HEK293 (cell line): Measurements from ENCODE around the gene SUSD4.

Experiments used
- CTCF ChIA-PET: fragments of 350-600 bp; formaldehyde crosslinking; extraction: SDS; loops from one replicate; lab custom pipeline; 2021; ENCODE audit warnings: antibody characterized with exemption; lab: Yijun Ruan, JAX
- POLR2A ChIA-PET: fragments of 300-600 bp; formaldehyde crosslinking; extraction: SDS; loops from one replicate; lab custom pipeline; 2020; ENCODE audit warnings: antibody characterized with exemption, inconsistent platforms; lab: Yijun Ruan, JAX
- H3K27ac ChIP-seq: fragments of 200-500 bp; sonication (Bioruptor generic); 2 replicates; pipeline ENCODE4 v1.5.1; 2014; ENCODE audit warnings: low read depth, low read length, control low read depth, inconsistent platforms; ENCODE audit errors: extremely low read depth
- H3K36me3 ChIP-seq, 2 experiments: fragments of 200-500 bp in 1 of 2; sonication (Bioruptor generic) in 1 of 2; 1 replicate in 1 of 2; 2 replicates in 1 of 2; pipeline ENCODE4 v1.5.1; 2014 to 2017; ENCODE audit warnings: inconsistent platforms in 2 of 2, low read length in 2 of 2; ENCODE audit not compliant: control insufficient read depth in 2 of 2, insufficient read depth in 1 of 2
- H3K4me1 ChIP-seq: fragments of 200-500 bp; sonication (Bioruptor generic); 2 replicates; pipeline ENCODE4 v1.5.1; 2014; ENCODE audit warnings: mild to moderate bottlenecking, low read length, inconsistent platforms; ENCODE audit not compliant: control insufficient read depth, insufficient read depth
- H3K4me3 ChIP-seq: 2 replicates; pipeline ENCODE4 v1.5.1; 2011; ENCODE audit warnings: low read depth, mild to moderate bottlenecking, control low read depth, low read length, moderate library complexity
- H3K9me3 ChIP-seq: fragments of 200-500 bp; sonication (Bioruptor generic); 2 replicates; pipeline ENCODE4 v1.5.1; 2014; ENCODE audit warnings: low read depth, low read length, inconsistent platforms; ENCODE audit not compliant: control insufficient read depth, insufficient read depth
- HOXC10 ChIP-seq: sonication (generic); formaldehyde crosslinking; IDR thresholded peaks from 2 replicates; pipeline ENCODE4 v1.8.1; 2023; ENCODE audit warnings: mild to moderate bottlenecking, missing genetic modification reagents
- OVOL3 ChIP-seq: fragments of 450-650 bp; formaldehyde crosslinking; IDR thresholded peaks from 2 replicates; pipeline ENCODE4 v1.5.1; 2016; ENCODE audit warnings: missing biosample characterization, missing genetic modification characterization
- SALL2 ChIP-seq: fragments of 450-650 bp; formaldehyde crosslinking; IDR thresholded peaks from 2 replicates; pipeline ENCODE4 v1.5.0; 2017; ENCODE audit warnings: missing biosample characterization, mild to moderate bottlenecking, missing genetic modification characterization, borderline replicate concordance
- ZNF266 ChIP-seq: fragments of 450-650 bp; formaldehyde crosslinking; IDR thresholded peaks from 2 replicates; pipeline ENCODE4 v1.5.1; 2016; ENCODE audit warnings: missing biosample characterization, missing genetic modification characterization, low read depth
- ZNF558 ChIP-seq: fragments of 450-650 bp; formaldehyde crosslinking; IDR thresholded peaks from 2 replicates; pipeline ENCODE4 v1.5.1; 2016; ENCODE audit warnings: missing biosample characterization, missing genetic modification characterization
- ZNF626 ChIP-seq: fragments of 450-650 bp; sonication (Bioruptor Pico); formaldehyde crosslinking; IDR thresholded peaks from 2 replicates; pipeline ENCODE4 v1.5.1; 2018; ENCODE audit warnings: missing biosample characterization, missing genetic modification characterization, inconsistent platforms
- TF ChIP-seq, protein P1 (sequence below): fragments of 450-650 bp; formaldehyde crosslinking; conservative IDR thresholded peaks from 2 replicates; pipeline ENCODE4 v1.5.1; 2016; ENCODE audit warnings: low read depth, missing biosample characterization, missing genetic modification characterization
- TF ChIP-seq, protein P2 (sequence below): fragments of 450-650 bp; formaldehyde crosslinking; IDR thresholded peaks from 2 replicates; pipeline ENCODE4 v1.5.1; 2016; ENCODE audit warnings: missing biosample characterization, missing genetic modification characterization
- TF ChIP-seq, protein P3 (sequence below): fragments of 450-650 bp; formaldehyde crosslinking; IDR thresholded peaks from 2 replicates; pipeline ENCODE4 v1.5.1; 2017; ENCODE audit warnings: missing biosample characterization, missing genetic modification characterization

SUSD4 gene

DNA sequence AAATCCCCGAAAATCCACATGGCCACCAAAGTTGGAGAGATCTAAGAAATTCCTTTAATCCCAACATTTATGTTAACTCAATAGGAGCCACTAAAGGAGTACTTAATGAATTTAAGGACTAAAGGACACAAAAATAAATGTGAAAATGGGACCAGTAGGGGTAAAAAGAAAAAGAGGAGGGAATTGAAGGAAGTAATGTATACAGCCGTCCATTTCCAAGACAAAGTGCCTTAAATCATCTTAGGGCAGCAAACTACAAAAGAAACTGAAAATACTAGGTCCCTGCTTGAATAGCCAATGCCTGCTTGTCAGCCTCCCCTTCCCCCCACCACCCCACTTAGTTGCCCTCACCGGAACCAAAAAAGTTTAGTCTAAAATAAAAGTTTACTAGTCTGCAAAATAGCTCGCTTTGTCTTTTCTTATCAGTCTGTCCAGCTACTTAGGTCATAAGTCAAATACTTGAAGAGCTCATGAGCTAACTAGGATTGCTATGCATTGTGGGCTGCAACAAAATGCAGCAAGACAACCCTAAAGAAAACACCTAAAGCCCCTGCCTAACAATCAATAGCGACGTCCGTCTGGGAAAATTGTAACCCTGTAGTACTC, 154.6 kb downstream of the SUSD4 start:
- H3K9me3 ChIP-seq, result no peaks in the 10 kb centered on the region
- CTCF ChIA-PET, result no interaction called here
- H3K4me3 ChIP-seq, result no peak overlapping the region
- no peaks in the 10 kb centered on the region for H3K4me1 ChIP-seq
- no peak overlapping the region for H3K27ac ChIP-seq
- H3K36me3 ChIP-seq, result no peaks in the 10 kb centered on the region
- POLR2A ChIA-PET, result no interaction called here
- TF ChIP-seq, protein P1, sequence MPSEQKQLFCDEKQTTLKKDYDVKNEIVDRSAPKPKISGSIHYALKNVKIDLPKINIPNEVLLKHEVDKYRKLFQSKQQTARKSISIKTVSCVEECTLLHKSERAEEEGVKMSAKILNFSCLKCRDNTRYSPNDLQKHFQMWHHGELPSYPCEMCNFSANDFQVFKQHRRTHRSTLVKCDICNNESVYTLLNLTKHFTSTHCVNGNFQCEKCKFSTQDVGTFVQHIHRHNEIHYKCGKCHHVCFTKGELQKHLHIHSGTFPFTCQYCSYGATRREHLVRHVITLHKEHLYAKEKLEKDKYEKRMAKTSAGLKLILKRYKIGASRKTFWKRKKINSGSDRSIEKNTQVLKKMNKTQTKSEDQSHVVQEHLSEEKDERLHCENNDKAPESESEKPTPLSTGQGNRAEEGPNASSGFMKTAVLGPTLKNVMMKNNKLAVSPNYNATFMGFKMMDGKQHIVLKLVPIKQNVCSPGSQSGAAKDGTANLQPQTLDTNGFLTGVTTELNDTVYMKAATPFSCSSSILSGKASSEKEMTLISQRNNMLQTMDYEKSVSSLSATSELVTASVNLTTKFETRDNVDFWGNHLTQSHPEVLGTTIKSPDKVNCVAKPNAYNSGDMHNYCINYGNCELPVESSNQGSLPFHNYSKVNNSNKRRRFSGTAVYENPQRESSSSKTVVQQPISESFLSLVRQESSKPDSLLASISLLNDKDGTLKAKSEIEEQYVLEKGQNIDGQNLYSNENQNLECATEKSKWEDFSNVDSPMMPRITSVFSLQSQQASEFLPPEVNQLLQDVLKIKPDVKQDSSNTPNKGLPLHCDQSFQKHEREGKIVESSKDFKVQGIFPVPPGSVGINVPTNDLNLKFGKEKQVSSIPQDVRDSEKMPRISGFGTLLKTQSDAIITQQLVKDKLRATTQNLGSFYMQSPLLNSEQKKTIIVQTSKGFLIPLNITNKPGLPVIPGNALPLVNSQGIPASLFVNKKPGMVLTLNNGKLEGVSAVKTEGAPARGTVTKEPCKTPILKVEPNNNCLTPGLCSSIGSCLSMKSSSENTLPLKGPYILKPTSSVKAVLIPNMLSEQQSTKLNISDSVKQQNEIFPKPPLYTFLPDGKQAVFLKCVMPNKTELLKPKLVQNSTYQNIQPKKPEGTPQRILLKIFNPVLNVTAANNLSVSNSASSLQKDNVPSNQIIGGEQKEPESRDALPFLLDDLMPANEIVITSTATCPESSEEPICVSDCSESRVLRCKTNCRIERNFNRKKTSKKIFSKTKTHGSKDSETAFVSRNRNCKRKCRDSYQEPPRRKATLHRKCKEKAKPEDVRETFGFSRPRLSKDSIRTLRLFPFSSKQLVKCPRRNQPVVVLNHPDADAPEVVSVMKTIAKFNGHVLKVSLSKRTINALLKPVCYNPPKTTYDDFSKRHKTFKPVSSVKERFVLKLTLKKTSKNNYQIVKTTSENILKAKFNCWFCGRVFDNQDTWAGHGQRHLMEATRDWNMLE (tag by site-specific recombination), result no peak
- TF ChIP-seq ZNF626 (no peak), SALL2 (tag by site-specific recombination) (no peak), ZNF266 (tag by site-specific recombination) (no peak)

DNA sequence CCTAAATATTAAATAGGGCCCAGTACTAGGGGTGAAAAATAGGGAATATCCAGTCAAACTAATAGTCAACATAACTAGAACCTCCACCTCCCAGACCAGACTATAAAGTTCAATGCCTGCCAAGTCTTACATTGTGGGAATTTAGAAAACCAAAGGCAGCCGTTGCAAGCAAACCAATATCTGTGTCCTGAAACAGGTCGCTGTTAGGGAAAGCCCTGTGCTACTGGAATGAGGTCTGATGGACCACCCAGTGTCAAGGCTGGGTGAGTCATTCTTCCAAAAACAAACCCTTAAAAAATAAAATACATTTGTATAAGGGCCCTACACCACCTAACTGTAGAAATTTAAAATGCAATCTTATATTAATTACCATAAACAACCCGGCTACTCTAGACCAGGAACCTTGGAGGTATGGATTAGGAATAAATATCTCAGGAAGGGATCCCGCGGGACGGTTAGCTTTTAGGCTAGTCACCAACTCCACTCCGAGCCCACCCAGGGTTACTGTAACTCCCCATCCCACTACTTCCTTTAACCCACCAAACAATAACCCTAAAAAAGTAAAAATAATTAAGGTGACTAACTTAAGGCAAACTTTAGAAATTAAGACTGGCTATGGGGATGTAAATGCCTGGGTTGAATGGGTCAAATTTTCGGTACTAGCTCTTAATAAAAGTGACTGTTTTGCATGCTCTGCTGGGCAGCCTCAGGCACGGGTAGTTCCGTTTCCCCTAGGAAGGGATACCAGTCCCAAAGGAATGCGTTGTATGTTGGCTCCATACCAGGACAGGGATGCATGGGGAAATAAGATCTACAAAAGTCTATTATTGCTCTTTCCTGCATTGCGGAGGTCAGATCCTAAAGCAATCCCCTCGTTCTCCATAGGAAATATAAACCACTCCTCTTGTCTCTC, 155.6 kb downstream of the SUSD4 start:
- no peaks in the 10 kb centered on the region for H3K36me3 ChIP-seq
- no peak overlapping the region for H3K4me3 ChIP-seq
- TF ChIP-seq ZNF558 (no peak), SALL2 (tag by site-specific recombination) (no peak), OVOL3 (tag by site-specific recombination) (no peak), HOXC10 (CRISPR knock-in tag) (no peak)
- TF ChIP-seq, protein P2, sequence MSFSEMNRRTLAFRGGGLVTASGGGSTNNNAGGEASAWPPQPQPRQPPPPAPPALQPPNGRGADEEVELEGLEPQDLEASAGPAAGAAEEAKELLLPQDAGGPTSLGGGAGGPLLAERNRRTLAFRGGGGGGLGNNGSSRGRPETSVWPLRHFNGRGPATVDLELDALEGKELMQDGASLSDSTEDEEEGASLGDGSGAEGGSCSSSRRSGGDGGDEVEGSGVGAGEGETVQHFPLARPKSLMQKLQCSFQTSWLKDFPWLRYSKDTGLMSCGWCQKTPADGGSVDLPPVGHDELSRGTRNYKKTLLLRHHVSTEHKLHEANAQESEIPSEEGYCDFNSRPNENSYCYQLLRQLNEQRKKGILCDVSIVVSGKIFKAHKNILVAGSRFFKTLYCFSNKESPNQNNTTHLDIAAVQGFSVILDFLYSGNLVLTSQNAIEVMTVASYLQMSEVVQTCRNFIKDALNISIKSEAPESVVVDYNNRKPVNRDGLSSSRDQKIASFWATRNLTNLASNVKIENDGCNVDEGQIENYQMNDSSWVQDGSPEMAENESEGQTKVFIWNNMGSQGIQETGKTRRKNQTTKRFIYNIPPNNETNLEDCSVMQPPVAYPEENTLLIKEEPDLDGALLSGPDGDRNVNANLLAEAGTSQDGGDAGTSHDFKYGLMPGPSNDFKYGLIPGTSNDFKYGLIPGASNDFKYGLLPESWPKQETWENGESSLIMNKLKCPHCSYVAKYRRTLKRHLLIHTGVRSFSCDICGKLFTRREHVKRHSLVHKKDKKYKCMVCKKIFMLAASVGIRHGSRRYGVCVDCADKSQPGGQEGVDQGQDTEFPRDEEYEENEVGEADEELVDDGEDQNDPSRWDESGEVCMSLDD, result no peak
- TF ChIP-seq, protein P3, sequence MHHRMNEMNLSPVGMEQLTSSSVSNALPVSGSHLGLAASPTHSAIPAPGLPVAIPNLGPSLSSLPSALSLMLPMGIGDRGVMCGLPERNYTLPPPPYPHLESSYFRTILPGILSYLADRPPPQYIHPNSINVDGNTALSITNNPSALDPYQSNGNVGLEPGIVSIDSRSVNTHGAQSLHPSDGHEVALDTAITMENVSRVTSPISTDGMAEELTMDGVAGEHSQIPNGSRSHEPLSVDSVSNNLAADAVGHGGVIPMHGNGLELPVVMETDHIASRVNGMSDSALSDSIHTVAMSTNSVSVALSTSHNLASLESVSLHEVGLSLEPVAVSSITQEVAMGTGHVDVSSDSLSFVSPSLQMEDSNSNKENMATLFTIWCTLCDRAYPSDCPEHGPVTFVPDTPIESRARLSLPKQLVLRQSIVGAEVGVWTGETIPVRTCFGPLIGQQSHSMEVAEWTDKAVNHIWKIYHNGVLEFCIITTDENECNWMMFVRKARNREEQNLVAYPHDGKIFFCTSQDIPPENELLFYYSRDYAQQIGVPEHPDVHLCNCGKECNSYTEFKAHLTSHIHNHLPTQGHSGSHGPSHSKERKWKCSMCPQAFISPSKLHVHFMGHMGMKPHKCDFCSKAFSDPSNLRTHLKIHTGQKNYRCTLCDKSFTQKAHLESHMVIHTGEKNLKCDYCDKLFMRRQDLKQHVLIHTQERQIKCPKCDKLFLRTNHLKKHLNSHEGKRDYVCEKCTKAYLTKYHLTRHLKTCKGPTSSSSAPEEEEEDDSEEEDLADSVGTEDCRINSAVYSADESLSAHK (tag by site-specific recombination), result no peak
- CTCF ChIA-PET, result interaction anchor here (1.2 to 1.8 kb wide), 3 partner anchors 10 to 65 kb away, joined by 3 to 7 read pairs (median 4); partner anchors contain the start of gene TLR5
- no peaks in the 10 kb centered on the region for H3K9me3 ChIP-seq
- H3K27ac ChIP-seq, result no peak overlapping the region
- POLR2A ChIA-PET, result no interaction called here
- H3K4me1 ChIP-seq, result no peaks in the 10 kb centered on the region
